Measurements from ENCODE around the gene PCNX2.

- TF ChIP-seq EZH2 (IDR thresholded peaks at IDR 0.05; ENCODE audit: borderline replicate concordance, low read depth, low read length, poor library complexity, severe bottlenecking) (no peak), CTCF (conservative IDR thresholded peaks at IDR 0.05; ENCODE audit: low read depth, low read length) (no peak)
Observed at GRCh38 chr1:233105225-233105624, 190.3 kb downstream of the PCNX2 start.
